K562 treated with DMSO at 1 percent for 24 hours (cell line): Measurements from ENCODE around the gene LY6G5B. TPM values are rescaled to one million over a fixed set of nuclear protein-coding genes. Genes with fewer than 3 reads are reported as not detected.

Experiments
- total RNA-seq: library from RNA; unstranded; fragments of 300-600 nt; gene quantifications from 2 replicates; pipeline ENCODE4 v1.2.3, GENCODE V29; 2022; ENCODE audit warnings: low read depth; ENCODE audit not compliant: insufficient read depth

LY6G5B gene
- total RNA-seq: 4.5 and 6.0 TPM in 2 replicates

DNA sequence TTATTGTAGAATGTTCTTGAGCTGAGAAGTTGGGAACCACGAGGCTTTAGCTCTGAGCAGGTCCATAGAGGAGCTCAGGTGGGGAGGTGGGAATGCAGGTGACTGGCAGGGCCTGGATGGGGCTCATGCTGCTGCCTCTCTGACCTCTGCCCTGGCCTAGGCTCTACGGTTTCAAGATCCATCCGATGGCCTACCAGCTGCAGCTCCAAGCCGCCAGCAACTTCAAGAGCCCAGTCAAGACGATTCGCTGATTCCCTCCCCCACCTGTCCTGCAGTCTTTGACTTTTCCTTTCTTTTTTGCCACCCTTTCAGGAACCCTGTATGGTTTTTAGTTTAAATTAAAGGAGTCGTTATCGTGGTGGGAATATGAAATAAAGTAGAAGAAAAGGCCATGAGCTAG, at the start of gene LY6G5B:
Gene LY6G5B (plus strand): TSS at position 301 of the 400 bp plus-strand sequence. CDS start 975 bp downstream, outside the sequence.

GRCh38 chr6:31620586-31621319, 49.0 kb upstream of the LY6G5B start, which contains the start of gene PRRC2A:
Gene PRRC2A, plus strand, starts transcription at chr6:31620715. Its CDS starts 2,075 bp downstream, at chr6:31622790.

DNA sequence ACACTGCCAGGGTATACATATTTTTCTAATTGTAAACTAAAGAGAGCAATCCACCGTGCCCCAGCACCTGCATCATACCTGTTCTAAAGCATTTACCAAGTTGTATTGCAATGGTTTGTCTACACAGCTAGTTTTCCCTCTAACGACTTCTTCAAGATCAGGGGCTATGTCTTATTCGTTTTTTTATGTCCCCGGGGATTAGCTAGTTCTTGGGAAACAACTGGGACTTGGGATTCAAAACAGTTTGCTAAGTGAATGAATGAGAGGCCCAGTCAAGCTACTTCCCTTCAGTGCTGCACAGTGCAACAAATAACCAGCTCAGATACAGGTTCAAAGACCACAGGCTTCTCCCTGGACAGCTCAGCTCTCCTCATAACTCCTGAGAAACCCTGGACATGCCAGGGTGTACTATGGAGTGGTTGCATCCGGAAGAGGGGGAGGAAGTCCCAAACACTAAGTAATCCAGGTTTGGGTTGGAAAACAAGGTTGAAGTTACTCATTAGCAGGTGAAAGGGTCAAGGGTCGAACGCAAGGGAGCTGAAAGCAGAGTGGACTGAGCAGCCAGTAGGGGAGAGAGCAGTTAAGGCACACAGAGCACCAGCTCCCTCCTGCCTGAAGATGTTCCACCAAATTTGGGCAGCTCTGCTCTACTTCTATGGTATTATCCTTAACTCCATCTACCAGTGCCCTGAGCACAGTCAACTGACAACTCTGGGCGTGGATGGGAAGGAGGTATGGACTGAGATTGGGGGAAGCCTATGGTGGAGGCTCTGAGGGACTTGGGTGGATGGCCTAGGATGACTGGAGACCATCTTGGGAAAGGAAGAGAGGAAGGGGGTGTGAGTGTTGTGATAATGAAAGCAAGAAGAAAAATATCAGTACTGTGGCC, 14.2 kb upstream of the LY6G5B start, which contains the start of gene APOM:
Gene APOM (plus strand): TSS at position 546 of the 889 bp plus-strand sequence. CDS start 73 bp downstream, at position 619.

DNA sequence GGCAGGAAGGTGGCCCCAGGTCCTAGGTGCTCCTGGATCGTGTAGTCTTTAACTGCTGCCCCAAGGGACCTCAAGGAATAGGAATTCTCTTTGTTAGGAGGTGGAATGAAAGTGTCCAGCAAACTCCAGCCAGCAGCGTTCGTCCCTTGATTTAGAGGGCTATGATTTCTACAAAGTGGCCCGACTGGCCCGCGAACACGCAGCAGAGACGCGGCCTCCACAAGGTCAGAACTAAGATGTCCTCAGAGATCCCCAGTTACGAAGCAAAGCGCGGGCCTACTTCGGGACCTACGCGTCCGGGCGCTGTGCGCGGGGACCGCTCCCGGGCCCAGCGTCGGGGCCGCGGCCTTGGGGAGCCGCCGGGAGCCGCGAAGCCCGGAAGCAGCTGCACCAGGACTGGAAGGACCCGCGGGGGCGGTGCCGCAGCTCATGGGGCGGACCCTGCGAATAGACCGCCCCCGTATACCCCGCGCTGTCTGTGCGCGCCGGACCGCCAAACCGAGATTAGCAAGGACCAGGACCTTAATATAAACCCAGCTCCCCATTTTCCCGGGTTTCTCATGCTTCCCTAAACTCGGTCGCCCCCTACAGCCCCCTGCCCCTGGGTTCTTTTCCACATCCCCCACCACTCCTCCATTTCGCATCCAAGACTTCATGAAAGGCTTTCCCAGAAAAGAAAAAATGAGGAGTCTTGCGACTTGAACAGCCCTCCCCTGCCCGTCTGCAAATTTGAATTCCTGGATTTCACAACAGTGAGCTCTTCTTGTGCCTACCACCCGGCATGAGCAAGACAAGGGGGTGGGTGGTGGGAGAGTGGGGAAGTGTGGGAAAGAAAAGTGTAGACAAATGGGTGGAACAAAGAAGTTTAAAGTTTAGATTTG, 9.2 kb upstream of the LY6G5B start, which contains the start of gene C6orf47:
Gene C6orf47 (minus strand): TSS at position 398 of the 881 bp plus-strand sequence. CDS start 831 bp downstream, outside the sequence.

DNA sequence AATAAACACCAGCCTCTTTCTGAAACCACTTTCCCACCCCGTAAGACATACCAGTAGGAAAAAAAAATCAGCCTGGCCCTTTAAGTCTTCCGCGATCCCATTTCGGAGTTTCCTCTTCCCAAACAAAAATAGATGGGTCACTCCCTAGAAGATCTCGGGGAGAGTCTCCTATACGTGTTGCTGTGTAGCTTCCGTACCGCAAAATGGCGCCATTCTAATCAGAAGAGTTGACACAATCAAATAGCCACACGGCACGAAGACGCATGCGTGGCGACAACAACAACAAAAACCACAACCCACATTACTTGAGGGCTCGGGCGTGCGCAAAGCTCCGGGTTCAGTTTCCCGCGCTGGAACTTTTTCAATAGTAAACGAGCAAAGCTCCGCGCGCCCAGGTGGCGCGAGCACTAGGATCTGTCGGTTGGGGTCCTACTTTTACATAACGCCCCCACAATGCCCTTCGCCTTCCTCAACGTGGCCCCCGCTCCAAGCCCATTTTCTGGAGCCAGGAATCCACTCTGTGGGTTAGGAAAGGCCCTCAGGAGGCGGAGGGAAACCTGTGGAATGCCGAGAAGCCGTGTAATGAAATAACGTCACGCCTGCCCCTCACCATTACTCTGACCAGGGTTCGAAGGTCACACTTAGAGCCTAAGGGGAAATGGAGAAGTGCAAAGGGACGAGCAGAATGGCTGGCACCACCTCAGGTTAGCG, 4.8 kb upstream of the LY6G5B start, which contains the start of gene GPANK1:
Gene GPANK1 (minus strand): TSS at position 208 of the 711 bp plus-strand sequence. CDS start 519 bp downstream, outside the sequence.

GRCh38 chr6:31665501-31666336, 4.1 kb upstream of the LY6G5B start, which contains the start of gene CSNK2B:
Gene CSNK2B, plus strand, starts transcription at chr6:31666080. Its CDS starts 752 bp downstream, at chr6:31666832.

DNA sequence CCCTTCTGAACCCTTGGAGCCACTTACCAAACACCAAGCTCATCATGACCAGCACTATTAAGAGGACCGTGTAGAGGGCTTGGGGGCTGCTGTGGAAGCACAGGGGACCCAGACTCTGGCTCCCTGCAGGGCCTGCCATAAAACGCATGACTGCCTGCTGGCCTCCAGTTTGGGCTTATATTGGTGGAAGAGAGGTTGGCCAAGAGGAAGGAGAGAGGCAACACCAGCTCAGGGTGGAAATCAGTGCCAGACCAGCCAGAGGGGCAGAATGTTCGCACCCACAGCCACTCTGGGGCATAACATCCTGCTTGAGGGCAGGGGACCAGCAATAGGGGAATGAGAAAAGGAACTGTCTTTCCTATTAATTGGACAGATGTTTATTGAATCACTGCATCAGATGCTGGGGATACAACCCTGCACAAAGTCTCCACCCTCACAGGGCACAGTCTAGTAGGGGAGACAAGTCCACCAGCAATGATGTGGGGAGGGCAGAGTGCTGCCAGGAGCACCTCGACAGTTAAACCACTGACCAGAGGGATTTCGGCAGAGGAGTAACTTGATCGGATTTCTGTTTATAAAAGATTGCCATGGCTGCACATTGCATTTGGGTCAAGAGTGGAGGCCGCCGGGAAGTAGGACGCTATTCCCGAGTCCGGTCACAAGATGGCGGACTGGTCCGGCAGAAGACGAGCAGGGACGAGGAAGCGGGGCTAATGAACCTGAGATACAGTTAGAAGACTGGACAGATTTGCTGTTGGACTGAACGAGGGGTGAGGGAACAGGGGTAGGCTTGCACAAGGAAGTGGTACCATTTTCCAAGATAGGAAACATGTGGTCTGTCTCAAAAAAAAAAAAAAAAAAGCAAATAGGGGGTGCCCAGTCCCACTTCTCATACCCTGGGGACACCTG, 10.7 kb downstream of the LY6G5B start, which contains the start of gene LY6G5C:
Gene LY6G5C (minus strand): TSS at position 842 of the 909 bp plus-strand sequence. CDS start 694 bp downstream, at position 148.

DNA sequence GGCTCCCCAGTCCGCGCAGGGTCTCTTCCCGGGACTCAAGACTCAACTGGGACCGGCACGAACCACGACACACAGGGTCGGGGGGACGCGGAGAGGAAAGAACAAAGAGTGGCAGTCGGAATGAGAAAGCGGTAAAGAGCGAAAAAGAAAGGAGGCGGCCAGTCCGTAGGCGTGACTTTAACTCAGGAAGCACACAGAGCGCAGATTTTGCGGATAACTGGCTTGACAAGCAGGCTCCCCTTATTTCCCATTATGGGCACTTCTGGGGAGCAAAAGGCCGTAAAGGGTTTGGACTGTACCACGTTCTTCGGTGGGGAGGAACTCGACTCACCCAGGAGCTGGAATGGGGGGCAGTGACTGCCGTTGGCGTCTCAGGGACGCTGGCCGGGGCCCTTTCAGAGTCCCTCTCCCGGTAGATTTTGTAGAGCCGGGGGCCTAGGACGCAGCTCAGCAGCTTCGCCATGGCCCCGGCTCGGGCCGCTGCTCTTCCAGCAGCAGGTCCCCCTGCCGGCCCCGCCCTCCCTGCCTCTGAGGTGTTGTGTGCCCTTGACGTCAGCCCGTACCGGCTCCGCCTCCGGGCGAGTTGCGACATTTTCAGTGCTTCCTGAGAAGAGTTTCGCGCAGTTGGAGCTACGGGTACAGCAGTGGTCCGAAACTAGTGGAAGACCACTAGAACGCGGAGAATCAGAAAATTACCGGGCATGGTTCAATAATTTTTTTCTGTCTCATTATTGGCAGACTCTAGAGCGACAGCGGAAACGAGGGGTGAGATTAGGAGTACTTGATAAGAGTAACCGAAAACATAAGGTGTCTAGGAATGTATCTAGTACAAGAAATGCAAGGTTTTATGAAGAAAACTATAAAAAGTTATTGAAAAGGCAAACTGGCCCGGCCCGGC, 33.3 kb downstream of the LY6G5B start, which contains the start of gene ABHD16A:
Gene ABHD16A (minus strand): TSS at position 506 of the 898 bp plus-strand sequence. CDS start 43 bp downstream, at position 463.

DNA sequence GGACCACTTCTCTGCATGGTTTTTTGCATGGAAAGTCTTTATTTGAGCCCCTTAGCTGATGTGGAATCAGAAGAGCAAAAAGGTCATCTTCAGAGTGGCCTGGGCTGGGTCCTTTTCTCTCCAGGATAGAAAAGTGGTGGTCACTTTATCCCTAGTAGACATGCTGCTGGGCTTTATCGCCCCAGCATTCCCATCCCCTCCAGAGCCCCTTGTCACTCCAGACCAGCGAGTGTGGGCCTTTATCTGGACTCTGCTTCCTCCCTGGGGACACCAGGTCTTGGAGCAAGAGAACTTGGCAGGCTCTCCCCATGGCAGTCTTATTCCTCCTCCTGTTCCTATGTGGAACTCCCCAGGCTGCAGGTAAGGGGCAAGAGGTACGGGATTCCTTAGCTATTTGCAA, 36.8 kb downstream of the LY6G5B start, which contains the start of gene LY6G6F:
Gene LY6G6F (plus strand): TSS at position 268 of the 400 bp plus-strand sequence. CDS start 41 bp downstream, at position 309.

DNA sequence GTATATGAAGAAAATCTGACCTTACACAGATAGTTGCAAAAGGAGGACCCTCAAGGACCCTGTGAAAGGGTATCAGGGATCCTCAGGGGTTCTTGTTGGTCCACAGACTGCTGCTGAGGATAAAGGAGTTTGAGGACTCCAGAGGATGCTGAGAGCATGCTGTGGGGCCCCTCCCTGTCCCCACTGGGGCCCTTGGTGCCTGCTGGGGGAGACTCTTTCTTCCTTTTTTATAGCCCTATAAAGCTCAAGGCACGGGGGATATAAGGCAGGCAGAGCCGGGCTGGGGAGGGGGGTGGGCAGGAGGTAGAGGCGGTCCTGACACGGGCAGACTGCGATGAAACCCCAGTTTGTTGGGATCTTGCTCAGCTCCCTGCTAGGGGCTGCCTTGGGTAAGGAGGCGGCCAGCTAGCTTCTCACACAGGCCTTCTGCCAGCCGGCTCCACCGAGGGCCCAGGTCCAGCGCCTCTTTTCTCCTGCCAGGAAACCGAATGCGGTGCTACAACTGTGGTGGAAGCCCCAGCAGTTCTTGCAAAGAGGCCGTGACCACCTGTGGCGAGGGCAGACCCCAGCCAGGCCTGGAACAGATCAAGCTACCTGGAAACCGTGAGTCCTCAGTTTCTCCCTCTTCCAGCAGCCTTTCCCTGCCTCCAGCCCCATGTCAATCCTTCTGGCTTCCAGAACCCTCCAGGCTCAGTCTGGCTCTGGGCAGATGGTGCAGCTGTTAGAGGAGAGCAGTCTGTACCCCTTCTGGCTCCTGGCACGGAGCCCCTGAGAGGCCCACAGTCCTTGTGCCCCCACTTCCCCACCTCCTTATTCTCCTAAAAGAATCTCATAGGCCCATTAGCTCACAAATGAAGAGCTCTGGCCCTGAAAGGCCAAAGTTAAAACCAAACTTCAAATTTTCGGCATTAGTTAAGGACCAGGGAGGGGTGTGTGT, 45.5 kb downstream of the LY6G5B start, which contains the start of gene LY6G6D:
Gene LY6G6D (plus strand): TSS at position 327 of the 937 bp plus-strand sequence. CDS start 8 bp downstream, at position 335.

GRCh38 chr6:31721351-31722020, 51.7 kb downstream of the LY6G5B start, which contains the start of gene LY6G6C:
Gene LY6G6C, minus strand, starts transcription at chr6:31721746. Its CDS starts 67 bp downstream, at chr6:31721679.

